Mesenchymal stem cell (in vitro differentiated cells and primary cell): ENCODE data around the gene PLA2G5.

Experiments
- DNase-seq: peaks from one replicate; pipeline ENCODE4 v3.0.0-alpha.2; 2013
- H2AFZ ChIP-seq: one replicate; pipeline ENCODE4 v1.6.1; 2013; ENCODE audit warnings: low read depth, mild to moderate bottlenecking, control low read depth, inconsistent platforms, low read length, moderate library complexity
- H2AK5ac ChIP-seq: 2 replicates; pipeline ENCODE4 v1.6.1; 2013; ENCODE audit warnings: low read length, moderate library complexity, mild to moderate bottlenecking, inconsistent platforms; ENCODE audit not compliant: severe bottlenecking
- H2BK120ac ChIP-seq: one replicate; pipeline ENCODE4 v1.6.1; 2013; ENCODE audit warnings: low read depth, mild to moderate bottlenecking, inconsistent platforms, low read length, moderate library complexity
- H2BK12ac ChIP-seq, 2 experiments: one replicate each; pipeline ENCODE4 v1.6.1; 2013; ENCODE audit warnings: inconsistent platforms in 2 of 2, low read length in 2 of 2, mild to moderate bottlenecking in 2 of 2, moderate library complexity in 2 of 2, control low read depth in 1 of 2
- H2BK15ac ChIP-seq: one replicate; pipeline ENCODE4 v1.6.1; 2013; ENCODE audit warnings: mild to moderate bottlenecking, low read depth, inconsistent platforms; ENCODE audit not compliant: poor library complexity, severe bottlenecking
- H2BK5ac ChIP-seq: 2 replicates; pipeline ENCODE4 v1.6.1; 2013; ENCODE audit warnings: low read depth, mild to moderate bottlenecking, low read length, control low read depth, inconsistent platforms; ENCODE audit not compliant: poor library complexity, severe bottlenecking
- H3K14ac ChIP-seq, 2 experiments: one replicate each; pipeline ENCODE4 v1.6.1; 2013; ENCODE audit warnings: inconsistent platforms in 2 of 2, low read length in 2 of 2, control low read depth in 1 of 2, mild to moderate bottlenecking in 1 of 2, moderate library complexity in 1 of 2
- H3K18ac ChIP-seq, 2 experiments: one replicate each; pipeline ENCODE4 v1.6.1; 2013; ENCODE audit warnings: inconsistent platforms in 2 of 2, low read length in 2 of 2, control low read depth in 1 of 2, low read depth in 1 of 2, mild to moderate bottlenecking in 1 of 2
- H3K23ac ChIP-seq, 2 experiments: one replicate each; pipeline ENCODE4 v1.6.1; 2013; ENCODE audit warnings: inconsistent platforms in 2 of 2, low read length in 2 of 2, mild to moderate bottlenecking in 2 of 2, moderate library complexity in 2 of 2, control low read depth in 1 of 2
- H3K27ac ChIP-seq: 2 replicates; pipeline ENCODE4 v1.5.1; 2013; ENCODE audit warnings: mild to moderate bottlenecking, moderate library complexity, low read length, control low read depth, inconsistent platforms; ENCODE audit not compliant: poor library complexity, severe bottlenecking
- H3K27me3 ChIP-seq, 2 experiments: 2 replicates each; pipeline versions ENCODE4 v1.6.1 to v1.7.0; 2013; ENCODE audit warnings: low read length in 2 of 2, mild to moderate bottlenecking in 2 of 2, moderate library complexity in 2 of 2, control low read depth in 1 of 2, inconsistent platforms in 1 of 2; ENCODE audit not compliant: control insufficient read depth in 1 of 2, insufficient read depth in 1 of 2
- H3K36me3 ChIP-seq, 2 experiments: 2 replicates each; pipeline versions ENCODE4 v1.6.1 to v1.7.0; 2013; ENCODE audit warnings: low read length in 2 of 2, control low read depth in 1 of 2, inconsistent platforms in 1 of 2, low read depth in 1 of 2, mild to moderate bottlenecking in 1 of 2; ENCODE audit not compliant: insufficient read depth in 2 of 2, control insufficient read depth in 1 of 2
- H3K4ac ChIP-seq, 2 experiments: one replicate each; pipeline ENCODE4 v1.6.1; 2013; ENCODE audit warnings: inconsistent platforms in 2 of 2, low read length in 2 of 2, mild to moderate bottlenecking in 2 of 2, moderate library complexity in 2 of 2, control low read depth in 1 of 2, low read depth in 1 of 2
- H3K4me1 ChIP-seq: 2 replicates; pipeline ENCODE4 v1.6.1; 2013; ENCODE audit warnings: low read depth, low read length, control low read depth; ENCODE audit not compliant: control insufficient read depth, insufficient read depth
- H3K4me2 ChIP-seq: 2 replicates; pipeline ENCODE4 v1.6.1; 2013; ENCODE audit warnings: low read length, mild to moderate bottlenecking, inconsistent platforms; ENCODE audit not compliant: poor library complexity, severe bottlenecking
- H3K4me3 ChIP-seq, 2 experiments: 2 replicates each; pipeline versions ENCODE4 v1.5.1 to v1.7.0; 2013; ENCODE audit warnings: low read length in 2 of 2, mild to moderate bottlenecking in 2 of 2, control low read depth in 1 of 2, low read depth in 1 of 2; ENCODE audit not compliant: insufficient read depth in 1 of 2
- H3K79me1 ChIP-seq: replicated peaks from 2 replicates; pipeline ENCODE4 v1.6.1; 2013; ENCODE audit warnings: mild to moderate bottlenecking, control low read depth, low read length, inconsistent platforms; ENCODE audit not compliant: poor library complexity, severe bottlenecking
- H3K9ac ChIP-seq: 2 replicates; pipeline ENCODE4 v1.7.0; 2013; ENCODE audit warnings: mild to moderate bottlenecking, low read length, moderate library complexity
- H3K9me3 ChIP-seq: 2 replicates; pipeline ENCODE4 v1.7.0; 2013; ENCODE audit warnings: mild to moderate bottlenecking, low read length; ENCODE audit not compliant: control insufficient read depth
- H4K8ac ChIP-seq: one replicate; pipeline ENCODE4 v1.6.1; 2013; ENCODE audit warnings: inconsistent platforms, mild to moderate bottlenecking, low read length, moderate library complexity
- H4K91ac ChIP-seq: one replicate; pipeline ENCODE4 v1.6.1; 2013; ENCODE audit warnings: mild to moderate bottlenecking, low read length, inconsistent platforms
- WGBS: methylation state at CpG from one replicate; pipeline ENCODE4 v1.1.7; 2013; ENCODE audit warnings: mixed read lengths; 5-methylcytosine and 5-hydroxymethylcytosine counted together

The PLA2G5 gene

GRCh38 chr1:20078171-20078651 is 8.2 kb downstream of the PLA2G5 start:
- H4K91ac ChIP-seq, result no peak overlapping the region
- H2BK12ac ChIP-seq, result no peak overlapping the region
- H3K27me3 ChIP-seq, result peaks cover 0 to 6% of the 10 kb centered on the region in 2 experiments
- H2AFZ ChIP-seq, result no peak overlapping the region
- H3K23ac ChIP-seq, result no peak overlapping the region
- H2BK15ac ChIP-seq, result no peak overlapping the region
- H3K79me1 ChIP-seq, result no peaks in the 10 kb centered on the region
- H4K8ac ChIP-seq, result no peak overlapping the region
- DNase-seq, result no peak
- H3K18ac ChIP-seq, result no peak overlapping the region
- H3K9ac ChIP-seq, result no peak overlapping the region
- H2BK5ac ChIP-seq, result no peak overlapping the region
- no peak overlapping the region for H3K27ac ChIP-seq
- H3K4me2 ChIP-seq, result no peak overlapping the region
- H3K4ac ChIP-seq, result no peak overlapping the region
- WGBS, result 90% methylated on average over 6 of the region's 8 CpGs
- no peaks in the 10 kb centered on the region for H3K9me3 ChIP-seq
- H2AK5ac ChIP-seq, result no peak overlapping the region
- H3K4me1 ChIP-seq, result no peaks in the 10 kb centered on the region
- H3K36me3 ChIP-seq, result peaks cover 0 to 5% of the 10 kb centered on the region in 2 experiments
- no peak overlapping the region for H3K14ac ChIP-seq
- no peak overlapping the region for H2BK120ac ChIP-seq
- H3K4me3 ChIP-seq, result no peak overlapping the region

- H2BK12ac ChIP-seq, result no peak overlapping the region
- no peak overlapping the region for H3K9ac ChIP-seq
- H3K27ac ChIP-seq, result no peak overlapping the region
- H2BK15ac ChIP-seq, result no peak overlapping the region
- no peak overlapping the region for H3K14ac ChIP-seq
- no peak overlapping the region for H4K8ac ChIP-seq
- H3K4me2 ChIP-seq, result no peak overlapping the region
- H2BK5ac ChIP-seq, result no peak overlapping the region
- no peak overlapping the region for H3K23ac ChIP-seq
- H3K27me3 ChIP-seq, result peaks cover 0 to 6% of the 10 kb centered on the region in 2 experiments
- H3K4me3 ChIP-seq, result no peak overlapping the region
- H4K91ac ChIP-seq, result no peak overlapping the region
- no peak overlapping the region for H2BK120ac ChIP-seq
- H3K4ac ChIP-seq, result no peak overlapping the region
- no peaks in the 10 kb centered on the region for H3K4me1 ChIP-seq
- H3K18ac ChIP-seq, result no peak overlapping the region
- DNase-seq, result no peak
- H3K36me3 ChIP-seq, result peaks cover 0 to 5% of the 10 kb centered on the region in 2 experiments
- H3K79me1 ChIP-seq, result no peaks in the 10 kb centered on the region
- 77% methylated on average over 5 of the region's 5 CpGs for WGBS
- H3K9me3 ChIP-seq, result no peaks in the 10 kb centered on the region
- no peak overlapping the region for H2AK5ac ChIP-seq
- H2AFZ ChIP-seq, result no peak overlapping the region
These were observed 8.7 kb downstream of the PLA2G5 start for GRCh38 chr1:20078711-20079110.

GRCh38 chr1:20079661-20080305 is 9.8 kb downstream of the PLA2G5 start:
- Histone ChIP-seq H3K4ac (no peak overlapping the region), H2AK5ac (no peak overlapping the region), H3K14ac (no peak overlapping the region), H3K27ac (no peak overlapping the region), H2BK12ac (no peak overlapping the region), H2AFZ (no peak overlapping the region), H3K36me3 (peaks cover 0 to 6% of the 10 kb centered on the region in 2 experiments), H2BK15ac (no peak overlapping the region), H4K8ac (no peak overlapping the region), H3K4me2 (no peak overlapping the region), H3K23ac (no peak overlapping the region), H3K18ac (no peak overlapping the region), H3K9me3 (no peaks in the 10 kb centered on the region), H3K79me1 (no peaks in the 10 kb centered on the region), H3K9ac (no peak overlapping the region), H3K4me3 (no peak overlapping the region), H4K91ac (no peak overlapping the region), H3K27me3 (peaks cover 0 to 6% of the 10 kb centered on the region in 2 experiments), H2BK5ac (no peak overlapping the region), H2BK120ac (no peak overlapping the region), H3K4me1 (no peaks in the 10 kb centered on the region)
- no peak for DNase-seq
- WGBS, result 76% methylated on average over 8 of the region's 8 CpGs

GRCh38 chr1:20080441-20081352 is 10.7 kb downstream of the PLA2G5 start:
- Histone ChIP-seq H3K14ac (no peak overlapping the region), H2BK15ac (no peak overlapping the region), H3K9me3 (no peaks in the 10 kb centered on the region), H4K91ac (no peak overlapping the region), H2BK120ac (no peak overlapping the region), H2AFZ (no peak overlapping the region), H3K23ac (no peak overlapping the region), H3K27ac (no peak overlapping the region), H3K79me1 (no peaks in the 10 kb centered on the region), H3K4ac (no peak overlapping the region), H3K27me3 (peaks cover 0 to 6% of the 10 kb centered on the region in 2 experiments), H3K4me1 (no peaks in the 10 kb centered on the region), H2BK5ac (no peak overlapping the region), H3K36me3 (peaks cover 0 to 9% of the 10 kb centered on the region in 2 experiments), H2AK5ac (no peak overlapping the region), H3K18ac (no peak overlapping the region), H4K8ac (no peak overlapping the region), H3K4me2 (no peak overlapping the region), H3K4me3 (no peak overlapping the region), H2BK12ac (no peak overlapping the region), H3K9ac (no peak overlapping the region)
- whole genome bisulfite sequencing, result 84% methylated on average over 17 of the region's 20 CpGs
- no peak for DNase-seq
